HG02678 (cell line): ENCODE measurements around the gene C15orf40.
A peak's percentile ranks its signal among the peaks of the same experiment; 100 is the strongest.
"Not testable (repeated sequence)": the region's sequence is repeated elsewhere in the genome, so short reads cannot be mapped to it uniquely, and the experiment has no call there.

Experiments
- ATAC-seq: cut with Tn5 transposase; IDR thresholded peaks from one replicate; pipeline ENCODE4 v1.9.1; 2021; ENCODE audit warnings: mild to moderate bottlenecking, moderate library complexity; ENCODE audit not compliant: unreplicated experiment

The C15orf40 gene

GRCh38 chr15:82952158-82953081 lies 59.0 kb downstream of the C15orf40 start, which contains the start of gene HOMER2:
HOMER2 (minus strand) TSS chr15:82952720; CDS start chr15:82952535, 185 bp downstream.
- ATAC-seq: no peak

GRCh38 chr15:82951472-82952157 lies 59.8 kb downstream of the C15orf40 start:
- no peak for ATAC-seq

GRCh38 chr15:82950746-82951370 lies 60.6 kb downstream of the C15orf40 start:
- ATAC-seq: peak; percentile 56

- no peak for ATAC-seq
These were observed 61.1 kb downstream of the C15orf40 start for GRCh38 chr15:82950295-82950694.

- ATAC-seq: no peak
These were observed 65.2 kb downstream of the C15orf40 start for GRCh38 chr15:82946155-82946701.

- no peak for ATAC-seq
These were observed 66.1 kb downstream of the C15orf40 start for GRCh38 chr15:82945326-82945725.

GRCh38 chr15:82944821-82945220 lies 66.6 kb downstream of the C15orf40 start:
- no peak for ATAC-seq

- no peak for ATAC-seq
These were observed 67.4 kb downstream of the C15orf40 start for GRCh38 chr15:82944056-82944455.

GRCh38 chr15:82943176-82943575 lies 68.3 kb downstream of the C15orf40 start:
- no peak for ATAC-seq

- no peak for ATAC-seq
These were observed 68.7 kb downstream of the C15orf40 start for GRCh38 chr15:82942691-82943090.

GRCh38 chr15:82939678-82940077 lies 71.8 kb downstream of the C15orf40 start:
- not testable (repeated sequence) for ATAC-seq
